NOMO-1 treated with DMSO at 0.1 percent for 48 hours (cell line): ENCODE results near the gene SMARCB1.

Experiments
- DNase-seq: peaks from one replicate; lab custom pipeline; 2025; ENCODE audit not compliant: unreplicated experiment; lab: John Stamatoyannopoulos, UW

The SMARCB1 gene

GRCh38 chr22:23874871-23875270 is 88.1 kb downstream of the SMARCB1 start:
- no peak for DNase-seq

GRCh38 chr22:23875801-23876200 is 89.0 kb downstream of the SMARCB1 start:
- DNase-seq, result no peak

- DNase-seq, result no peak
These were observed 90.8 kb downstream of the SMARCB1 start for GRCh38 chr22:23877566-23877965.

- no peak for DNase-seq
These were observed 91.5 kb downstream of the SMARCB1 start for GRCh38 chr22:23878219-23878618.

- no peak for DNase-seq
These were observed 95.6 kb downstream of the SMARCB1 start for GRCh38 chr22:23882370-23882769.

GRCh38 chr22:23883658-23884057 is 96.9 kb downstream of the SMARCB1 start:
- DNase-seq, result no peak

- no peak for DNase-seq
These were observed 97.4 kb downstream of the SMARCB1 start for GRCh38 chr22:23884140-23884539.
